SIG-M5 treated with dmso at 0.1 percent for 504 hours (cell line): ENCODE data around the gene ECSCR.
A peak's percentile ranks its signal among the peaks of the same experiment; 100 is the strongest.
"Not testable (repeated sequence)": the region's sequence is repeated elsewhere in the genome, so short reads cannot be mapped to it uniquely, and the experiment has no call there.

Experiments
- DNase-seq: peaks from one replicate; lab custom pipeline; 2025; ENCODE audit not compliant: unreplicated experiment; lab: John Stamatoyannopoulos, UW

The ECSCR gene

DNA sequence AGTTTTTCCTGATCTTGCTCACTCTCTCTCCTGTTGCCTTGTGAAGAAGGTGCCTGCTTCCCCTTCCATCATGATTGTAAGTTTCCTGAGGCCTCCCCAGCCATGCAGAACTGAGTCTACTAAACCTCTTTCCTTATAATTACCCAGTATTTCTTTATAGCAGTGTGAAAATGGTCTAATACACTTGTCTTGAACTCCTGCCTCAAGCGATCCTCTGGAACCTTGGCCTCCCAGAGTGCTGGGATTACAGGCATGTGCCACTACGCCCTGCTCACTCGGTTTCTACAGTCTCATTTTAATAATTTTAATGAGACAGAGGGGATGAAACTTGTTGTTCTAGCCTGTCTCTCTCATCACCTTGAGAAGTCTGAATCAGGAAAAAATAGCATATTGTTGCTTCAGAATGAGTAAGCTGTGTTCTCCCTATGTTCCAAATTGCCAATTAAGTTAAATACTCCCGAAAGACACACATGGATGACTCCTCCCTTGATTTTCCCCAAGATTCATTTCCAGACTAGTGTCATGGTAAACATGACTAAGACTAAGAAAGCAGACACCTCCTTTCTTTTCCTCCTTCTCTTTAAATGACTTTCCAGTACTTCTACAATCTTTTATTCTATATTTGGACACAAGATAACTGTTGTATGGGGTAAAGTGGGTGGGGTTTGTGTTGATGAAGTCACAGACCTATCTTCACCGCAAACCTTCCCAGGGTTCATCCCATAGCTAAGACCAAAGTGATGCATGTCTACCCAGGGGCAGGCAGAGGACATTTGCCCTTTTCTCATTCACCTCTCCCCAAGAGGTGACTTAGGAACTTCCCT, 15.4 kb downstream of the ECSCR start:
- DNase-seq = no peak

DNA sequence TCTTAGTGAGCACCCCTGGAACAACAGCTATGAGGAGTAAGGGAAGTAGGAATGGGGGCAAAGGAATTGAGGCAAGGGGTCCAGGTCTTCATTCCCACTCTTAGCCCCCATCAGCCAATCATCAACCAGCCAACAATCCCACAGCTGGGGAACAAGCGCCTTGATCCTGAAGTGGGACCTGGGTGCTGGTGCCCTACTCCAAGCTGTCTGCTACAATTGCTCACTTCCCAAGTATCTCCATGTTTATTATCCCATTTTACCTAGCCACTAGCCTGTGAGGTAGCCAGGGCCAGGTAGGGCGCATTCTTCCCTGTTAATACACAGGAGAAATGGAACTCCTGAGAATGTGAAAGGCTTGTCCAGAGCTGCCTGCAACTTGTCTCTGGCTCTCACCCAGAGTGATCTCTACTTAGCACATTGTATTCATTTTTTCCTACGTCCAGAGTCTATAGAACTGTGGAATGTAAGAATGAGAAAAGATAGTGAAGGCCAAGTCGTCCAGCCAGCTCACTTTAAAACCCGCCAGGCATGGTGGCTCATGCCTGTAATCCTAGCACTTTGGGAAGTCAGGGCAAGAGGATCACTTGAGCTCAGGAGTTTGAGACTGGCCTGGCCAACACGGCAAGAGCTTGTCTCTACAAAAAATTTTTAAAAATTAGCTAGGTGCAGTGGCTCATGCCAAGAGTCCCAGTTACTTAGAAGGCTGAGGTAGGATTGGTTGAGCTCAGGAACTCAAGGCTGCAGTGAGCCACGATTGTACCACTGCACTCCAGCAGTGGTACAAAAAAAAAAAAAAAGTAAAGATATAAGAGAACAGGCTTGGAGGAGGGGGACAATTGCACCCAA, 17.0 kb downstream of the ECSCR start:
- DNase-seq = no peak

DNA sequence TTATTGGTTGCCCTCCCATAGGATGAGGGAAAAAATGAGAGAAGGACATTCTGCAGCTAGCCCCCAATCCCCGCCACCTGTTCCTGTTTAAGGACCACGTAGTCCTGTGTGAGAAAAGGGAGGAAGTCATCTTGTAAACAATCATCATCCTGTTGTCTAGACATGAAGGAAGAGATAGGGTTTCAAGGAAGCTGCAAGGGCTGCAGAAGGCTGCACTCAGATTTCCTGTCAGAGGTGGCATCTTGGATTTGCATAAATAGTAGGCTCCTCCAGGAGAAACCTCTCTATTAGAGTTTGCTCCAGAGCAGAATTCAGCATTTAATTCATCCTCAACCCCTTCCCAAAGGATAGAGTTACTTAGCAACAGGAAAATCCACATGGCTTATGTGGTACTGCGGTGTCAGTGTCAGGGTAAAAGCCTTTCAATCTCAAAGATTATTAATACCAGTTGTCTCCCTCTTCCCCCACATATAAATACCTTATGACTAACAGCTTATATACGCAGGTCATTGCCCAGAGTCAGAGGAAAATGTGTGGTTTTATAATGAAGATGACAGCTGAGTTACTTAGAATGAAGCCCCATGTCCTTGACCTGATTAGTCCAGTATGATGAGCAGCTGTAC, 18.6 kb downstream of the ECSCR start:
- no peak for DNase-seq

DNA sequence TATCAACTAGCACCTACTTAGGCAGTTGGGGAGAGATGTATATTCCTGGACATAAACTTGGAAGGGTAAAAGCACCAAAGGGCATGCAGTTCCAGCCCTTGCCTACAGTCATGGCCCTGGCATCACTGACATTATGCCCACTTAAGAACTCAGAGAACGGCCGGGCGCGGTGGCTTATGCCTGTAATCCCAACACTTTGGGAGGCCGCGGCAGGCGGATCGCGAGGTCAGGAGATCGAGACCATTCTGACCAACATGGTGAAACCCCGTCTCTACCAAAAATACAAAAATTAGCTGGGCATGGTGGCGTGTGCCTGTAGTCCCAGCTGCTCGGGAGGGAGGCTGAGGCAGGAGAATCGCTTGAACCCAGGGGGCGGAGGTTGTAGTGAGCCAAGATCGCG, 22.1 kb downstream of the ECSCR start:
- not testable (repeated sequence) for DNase-seq

DNA sequence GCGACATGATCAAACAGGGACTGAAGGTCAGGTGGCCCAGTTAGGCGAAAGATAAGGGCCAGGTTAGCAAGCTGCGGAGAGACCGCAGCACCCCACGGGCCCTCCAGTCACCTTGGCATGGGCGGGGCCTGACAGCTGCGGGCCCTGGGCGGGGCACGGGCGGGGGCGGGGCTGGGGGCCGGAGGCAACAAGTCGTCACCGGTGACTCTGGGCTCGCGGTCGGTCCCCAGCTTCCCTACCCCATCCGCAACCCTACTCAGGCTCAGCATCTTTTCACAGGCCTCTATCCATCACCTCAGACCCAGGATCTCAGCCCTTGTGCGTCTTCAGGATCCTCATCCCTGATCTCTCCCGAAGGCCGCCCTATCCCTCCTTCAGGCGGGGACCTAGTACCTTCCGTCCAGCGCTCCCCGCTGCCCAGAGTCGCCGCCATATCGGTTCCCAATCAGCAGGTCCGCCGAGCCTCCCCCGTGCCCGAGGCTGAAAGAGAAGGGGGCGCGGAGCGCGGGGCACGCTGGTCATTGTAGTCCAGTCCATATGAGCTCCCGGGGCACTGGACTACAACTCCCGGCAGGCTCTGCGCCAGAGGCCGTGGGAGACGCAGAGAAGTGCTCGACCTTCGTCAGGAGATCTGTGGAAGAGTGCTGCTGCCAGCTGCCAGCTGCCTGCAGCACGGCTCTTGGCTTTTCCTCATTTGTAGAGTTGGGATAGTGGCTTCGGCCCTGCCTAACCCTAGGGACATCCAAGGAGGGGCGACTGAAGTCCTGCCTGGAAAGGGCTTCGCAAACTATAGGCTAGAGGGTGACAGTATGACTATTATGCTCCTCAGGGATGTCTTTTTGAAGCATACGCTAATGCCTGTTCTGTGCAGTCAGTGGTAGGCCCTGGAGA, 23.3 kb downstream of the ECSCR start, which contains the start of gene DNAJC18:
Gene DNAJC18 (minus strand): TSS at position 513 of the 891 bp plus-strand sequence. CDS start 80 bp downstream, at position 433.
- peak; percentile 89 for DNase-seq

DNA sequence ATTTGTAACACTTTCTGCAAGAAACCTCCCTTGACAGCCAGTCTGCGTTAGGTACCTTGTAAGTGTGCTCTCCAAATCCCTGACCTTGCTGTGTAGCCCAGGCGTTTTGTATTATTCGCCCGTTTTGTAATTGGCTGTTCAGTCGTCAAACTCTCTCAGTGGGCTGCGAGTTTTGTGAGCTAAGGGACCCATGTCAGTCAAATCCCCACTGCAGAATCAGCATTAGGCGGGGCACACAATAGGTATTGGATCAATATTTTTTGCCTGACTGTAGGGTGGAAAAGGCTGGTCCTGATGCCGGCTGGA, 23.9 kb downstream of the ECSCR start:
- no peak for DNase-seq

DNA sequence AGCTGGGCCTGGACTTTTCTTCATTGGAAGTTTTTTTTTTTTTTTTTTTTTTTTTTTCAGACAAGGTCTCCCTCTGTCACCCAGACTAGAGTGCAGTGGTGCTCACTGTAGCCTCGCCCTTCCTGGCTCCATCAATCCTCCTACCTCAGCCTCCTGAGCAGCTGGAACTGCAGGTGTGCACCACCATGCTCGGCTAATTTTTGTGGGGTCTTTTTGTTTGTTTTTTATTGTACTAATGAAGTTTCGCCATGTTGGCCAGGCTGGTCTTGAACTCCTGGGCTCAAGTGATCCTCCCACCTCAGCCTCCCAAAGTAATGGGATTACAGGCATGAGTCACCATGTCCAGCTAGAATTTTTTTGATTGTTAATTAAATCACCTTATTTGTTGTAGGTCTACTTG, 26.9 kb downstream of the ECSCR start:
- DNase-seq = no peak

DNA sequence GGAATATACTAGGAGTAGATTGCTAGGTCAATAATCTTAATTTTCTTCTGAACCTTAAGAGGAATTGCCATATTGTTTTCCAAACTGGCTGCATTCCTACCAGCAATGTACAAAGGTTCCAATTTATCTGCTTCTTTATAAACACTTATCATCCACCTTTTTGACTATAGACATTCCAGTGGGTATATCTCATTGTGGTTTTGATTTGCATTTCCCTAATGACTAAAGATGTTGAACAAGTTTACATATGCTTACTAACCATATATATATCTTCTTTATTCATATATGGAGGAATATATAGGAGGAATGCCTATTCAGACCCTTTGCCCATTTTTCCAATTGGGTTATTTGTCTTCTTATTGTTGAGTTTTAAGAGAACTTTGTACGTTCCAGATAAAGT, 30.8 kb downstream of the ECSCR start:
- DNase-seq = no peak

DNA sequence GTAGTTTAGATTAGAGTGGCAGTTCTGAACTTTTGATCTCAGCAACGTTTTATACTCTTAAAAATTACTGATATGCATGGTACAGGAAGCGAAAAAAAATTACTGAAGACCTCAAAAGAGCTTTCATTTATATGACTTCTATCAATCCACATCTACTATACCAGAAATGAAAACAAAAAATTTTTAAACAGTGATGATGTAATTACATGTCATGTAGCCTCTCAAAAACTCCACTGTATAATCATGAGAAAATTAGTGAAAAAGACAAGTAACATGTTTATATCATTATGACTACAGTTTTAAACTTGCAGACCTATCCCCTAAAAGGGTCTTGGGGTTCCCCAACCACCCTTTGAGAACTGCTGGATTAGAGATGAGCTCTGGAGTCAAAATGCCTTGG, 32.5 kb downstream of the ECSCR start:
- no peak for DNase-seq

DNA sequence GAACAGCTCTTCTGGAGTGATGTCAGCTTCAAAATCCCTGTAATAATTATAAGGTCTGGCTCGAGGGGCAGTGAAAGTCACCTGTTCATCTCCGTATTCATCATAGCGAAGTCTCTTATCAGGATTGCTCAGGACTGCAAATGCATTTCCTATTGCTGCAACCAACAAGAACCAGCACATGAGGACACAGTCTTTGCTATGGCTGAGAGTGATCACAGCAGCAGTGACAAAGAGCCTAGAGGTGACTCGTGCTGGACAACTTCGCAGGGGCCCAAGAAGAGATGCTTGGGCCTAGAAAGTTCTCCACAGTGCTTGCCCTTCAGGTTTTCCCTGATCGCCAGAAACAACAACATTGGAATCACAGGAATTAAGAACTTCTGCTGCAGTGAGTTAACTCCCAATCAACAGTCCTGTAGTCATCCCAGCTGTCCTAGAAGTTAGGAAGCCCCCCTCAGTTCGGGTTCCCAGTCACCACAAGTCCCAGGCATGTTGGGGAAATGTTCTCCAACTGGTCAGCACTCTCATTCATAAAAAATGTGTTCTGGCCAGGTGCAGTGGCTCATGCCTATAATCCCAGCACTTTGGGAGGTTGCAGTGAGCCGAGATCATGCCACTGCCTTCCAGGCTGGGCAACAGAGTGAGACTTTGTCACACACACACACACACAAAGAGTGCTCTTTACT, 36.2 kb downstream of the ECSCR start:
- no peak for DNase-seq

DNA sequence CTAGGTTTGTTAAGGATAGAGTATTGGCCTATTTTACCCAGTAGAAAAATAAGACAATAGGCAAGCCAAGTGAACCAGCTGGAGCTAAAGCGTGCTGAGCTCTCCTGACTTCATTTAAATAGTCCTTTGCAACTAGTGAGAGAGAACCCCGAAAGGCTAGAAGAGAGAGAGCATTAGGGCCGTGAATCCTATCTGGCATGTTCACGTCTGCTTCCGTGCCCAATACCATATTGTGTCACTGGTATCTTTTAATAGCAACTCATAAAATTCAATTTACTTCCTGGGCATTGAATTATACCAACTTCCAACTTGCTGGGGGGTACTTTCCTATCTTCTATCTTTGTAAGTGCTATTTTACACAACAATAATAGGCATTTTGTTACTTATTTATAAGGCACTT, 37.0 kb downstream of the ECSCR start:
- no peak for DNase-seq

DNA sequence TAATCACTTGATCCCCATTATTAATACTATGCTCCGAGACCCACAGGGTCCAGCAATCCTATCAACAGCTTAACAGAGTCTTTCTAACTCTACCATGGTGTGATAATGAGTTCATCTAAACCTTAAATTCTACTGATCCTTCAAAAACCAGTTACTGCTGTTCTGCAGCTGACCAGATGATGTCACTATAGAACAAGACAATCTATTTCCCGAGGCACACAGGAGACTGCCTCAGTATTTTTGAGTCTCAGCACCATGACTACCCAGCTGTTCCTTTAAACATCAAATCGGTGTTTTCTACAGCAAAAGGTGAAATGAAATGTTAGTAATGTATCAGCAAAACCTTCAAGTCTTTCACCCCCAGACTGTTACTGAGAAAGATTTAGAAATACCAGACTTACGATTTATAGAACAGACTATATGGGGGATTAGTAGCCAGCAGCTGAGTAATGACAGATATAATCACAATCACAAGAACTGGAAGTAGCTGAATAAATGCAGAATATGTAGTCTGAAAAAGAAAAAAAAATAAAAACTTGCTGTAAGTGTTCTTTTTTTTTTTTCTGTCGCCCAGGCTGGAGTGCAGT, 40.1 kb downstream of the ECSCR start:
- DNase-seq = peak; percentile 87

DNA sequence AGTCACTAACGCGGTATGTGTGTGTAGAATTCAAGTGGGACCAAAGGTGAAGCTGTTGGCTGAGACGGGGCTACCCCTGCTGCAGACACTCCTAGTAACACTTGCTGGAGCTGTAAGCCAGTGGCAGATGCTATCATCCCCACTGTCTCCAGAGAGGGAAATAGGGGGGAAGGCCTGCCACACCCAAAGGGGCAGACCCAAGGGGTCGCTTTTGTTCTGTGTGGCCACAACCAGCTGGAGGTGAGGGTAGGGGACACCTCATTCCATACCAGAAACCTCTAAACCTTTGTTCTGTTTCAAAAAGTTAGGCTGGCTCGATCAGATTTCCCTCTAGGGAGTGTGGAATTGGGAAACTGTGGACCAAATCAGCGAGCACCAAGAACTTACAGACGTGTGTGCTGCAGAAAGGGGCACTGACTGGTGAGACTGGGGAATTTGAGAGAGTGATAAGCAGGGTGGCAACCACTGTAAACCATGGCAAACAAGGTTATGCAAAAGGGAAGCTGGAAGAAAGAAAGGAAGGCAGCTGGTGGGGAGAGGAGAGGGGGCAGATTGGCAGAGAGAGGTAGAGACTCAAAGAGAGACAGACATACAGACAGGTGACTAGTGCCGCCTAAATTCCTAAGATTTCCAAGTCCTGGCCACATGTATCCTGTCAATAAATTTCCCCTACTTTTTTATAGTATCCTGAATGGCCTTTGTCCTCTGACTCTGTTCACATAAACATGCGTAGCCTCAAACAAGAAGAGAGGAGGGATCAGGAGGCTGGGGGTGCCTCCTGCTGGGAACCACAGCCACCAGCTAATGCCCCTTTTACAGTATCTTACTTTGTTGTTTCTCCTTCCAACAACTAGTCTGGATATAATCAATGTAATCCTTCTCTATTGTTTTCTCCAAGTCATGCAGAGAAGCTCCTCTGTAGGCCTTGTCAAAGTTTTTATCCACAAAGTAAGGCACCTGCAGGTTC, 43.0 kb downstream of the ECSCR start:
- no peak for DNase-seq

DNA sequence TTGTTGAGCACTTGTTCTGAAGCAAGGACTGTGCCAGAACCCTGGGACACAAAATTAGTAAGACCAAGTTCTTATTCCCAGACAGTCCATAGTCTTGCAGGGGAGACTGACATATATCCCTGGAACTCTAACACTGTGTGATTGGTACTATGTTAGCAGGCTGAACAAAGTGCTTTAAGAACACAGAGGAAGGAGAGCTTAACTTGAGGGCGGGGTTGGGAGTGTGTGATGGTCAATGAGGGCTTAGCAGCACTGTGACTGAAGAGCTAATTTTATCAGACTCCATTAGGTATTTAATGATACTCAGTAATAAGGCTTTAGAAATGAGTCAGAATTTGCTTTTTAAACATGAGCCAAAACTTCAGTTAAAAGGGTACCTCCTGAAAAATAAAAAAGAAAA, 43.8 kb downstream of the ECSCR start:
- no peak for DNase-seq

DNA sequence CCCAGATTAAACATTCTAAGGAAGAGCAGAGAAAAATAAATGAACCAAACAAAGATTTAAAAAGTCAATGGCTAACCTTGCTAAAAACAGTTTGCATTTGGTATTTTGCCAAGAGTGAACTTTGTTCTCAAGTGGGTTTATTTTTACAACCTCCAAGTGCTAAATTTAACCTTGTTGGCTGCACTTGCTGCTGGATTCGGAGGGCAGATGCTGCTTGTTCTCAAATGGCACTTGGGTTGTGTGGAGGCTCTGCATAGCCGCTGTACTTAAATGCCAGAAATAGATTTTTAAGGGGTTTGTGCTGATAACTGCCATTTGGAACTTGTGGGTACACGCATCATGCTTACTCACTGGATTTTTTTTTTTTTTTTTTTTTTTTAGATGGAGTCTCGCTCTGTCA, 45.3 kb downstream of the ECSCR start:
- no peak for DNase-seq

DNA sequence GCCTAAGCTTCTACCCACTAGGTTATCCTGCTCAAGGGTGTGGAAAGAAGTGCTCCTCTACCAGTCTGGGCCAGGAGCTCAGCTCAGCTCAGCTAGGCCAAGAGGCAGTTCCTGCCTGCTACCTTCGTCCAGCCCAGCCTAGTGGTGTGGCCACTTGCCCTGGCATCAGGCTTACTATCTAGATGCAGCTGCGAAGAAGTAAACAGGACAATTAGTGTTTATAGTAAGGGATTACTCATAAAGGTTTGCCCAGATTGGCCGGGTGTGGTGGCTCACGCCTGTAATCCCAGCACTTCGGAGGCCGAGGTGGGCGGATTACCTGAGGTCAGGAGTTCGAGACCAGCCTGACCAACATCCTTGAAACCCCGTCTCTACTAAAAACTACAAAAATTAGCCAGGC, 45.9 kb downstream of the ECSCR start:
- DNase-seq = no peak

DNA sequence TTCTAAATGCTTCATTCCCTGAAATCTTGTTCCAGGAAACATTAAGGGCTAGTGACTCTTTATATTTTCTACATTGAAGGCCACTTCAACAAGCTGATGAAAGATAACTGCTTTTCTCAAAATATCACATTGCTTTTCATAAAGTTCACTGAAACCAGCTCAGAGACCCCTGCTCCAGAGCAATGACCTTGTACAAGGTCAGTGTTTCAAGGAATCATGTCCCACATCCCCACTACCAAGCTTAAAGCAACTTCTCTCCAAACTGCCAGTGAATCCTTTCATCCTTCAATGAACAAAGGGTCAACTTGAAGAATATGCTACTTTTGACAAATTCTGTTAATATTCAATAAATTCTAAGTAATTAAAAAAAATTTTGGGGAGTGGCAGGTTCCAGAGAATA, 46.7 kb downstream of the ECSCR start:
- no peak for DNase-seq

DNA sequence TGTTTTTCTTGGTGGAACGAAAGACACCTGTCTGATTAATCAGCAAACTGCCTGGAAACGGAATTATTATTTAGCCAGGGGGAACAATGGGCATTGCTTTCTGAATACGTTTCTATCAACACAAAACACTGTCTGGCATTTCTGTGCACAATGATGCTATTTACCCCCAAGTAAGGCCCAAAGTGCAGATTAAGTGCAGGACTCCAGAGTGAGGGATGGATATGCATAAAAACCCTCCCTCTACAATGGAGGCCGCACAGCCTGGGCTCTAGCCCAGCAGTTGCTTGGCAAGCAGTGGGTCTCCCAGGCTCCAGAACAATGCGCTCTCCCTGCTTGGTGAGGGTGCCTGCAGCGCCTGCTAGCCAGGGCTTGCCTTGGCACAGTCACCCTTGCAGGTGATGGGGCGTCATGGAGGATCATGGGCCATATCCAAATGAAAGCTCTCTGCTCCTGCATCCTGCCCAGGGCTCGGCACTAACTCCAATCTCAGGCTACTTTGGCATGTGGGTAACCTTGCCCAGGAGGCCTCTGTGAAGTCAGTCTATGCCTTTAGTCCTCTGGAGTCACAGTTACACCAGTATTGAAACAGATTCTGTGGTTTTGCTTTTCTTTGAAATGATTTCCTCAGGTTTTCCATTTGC, 47.2 kb downstream of the ECSCR start:
- DNase-seq = no peak
